Suppressor macrophage treated with lipopolysaccharide for 4 hours (primary cell): Measurements from ENCODE around the gene DNAJB6.
A peak's percentile ranks its signal among the peaks of the same experiment; 100 is the strongest.

Source experiments
- DNase-seq: peaks from one replicate; pipeline ENCODE4 v3.0.0-alpha.2; 2020

DNAJB6 gene

GRCh38 chr7:157336383-157337315, at the start of gene DNAJB6:
DNAJB6 (plus strand) TSS chr7:157337004; CDS start chr7:157358573, 21,569 bp downstream.
- DNase-seq, result peak; percentile 98

GRCh38 chr7:157291404-157292080, 45.3 kb upstream of the DNAJB6 start:
- DNase-seq, result no peak

GRCh38 chr7:157292258-157292657, 44.5 kb upstream of the DNAJB6 start:
- DNase-seq, result no peak

GRCh38 chr7:157292770-157293412, 43.9 kb upstream of the DNAJB6 start:
- no peak for DNase-seq

GRCh38 chr7:157293413-157293788, 43.4 kb upstream of the DNAJB6 start:
- DNase-seq, result no peak

GRCh38 chr7:157294773-157295172, 42.0 kb upstream of the DNAJB6 start:
- DNase-seq, result no peak

- no peak for DNase-seq
These were observed 41.5 kb upstream of the DNAJB6 start for GRCh38 chr7:157295338-157295737.

GRCh38 chr7:157297185-157297584, 39.6 kb upstream of the DNAJB6 start:
- peak; percentile 14 for DNase-seq

GRCh38 chr7:157299317-157299612, 37.5 kb upstream of the DNAJB6 start:
- DNase-seq, result no peak

- DNase-seq, result peak; percentile 59
These were observed 37.0 kb upstream of the DNAJB6 start for GRCh38 chr7:157299613-157300368.

GRCh38 chr7:157300369-157300825, 36.4 kb upstream of the DNAJB6 start:
- no peak for DNase-seq

- DNase-seq, result no peak
These were observed 35.1 kb upstream of the DNAJB6 start for GRCh38 chr7:157301610-157302120.

- DNase-seq, result no peak
These were observed 29.7 kb upstream of the DNAJB6 start for GRCh38 chr7:157306846-157307838.

- DNase-seq, result no peak
These were observed 26.7 kb upstream of the DNAJB6 start for GRCh38 chr7:157309988-157310668.

GRCh38 chr7:157310676-157311185, 26.1 kb upstream of the DNAJB6 start:
- no peak for DNase-seq

GRCh38 chr7:157312941-157313340, 23.9 kb upstream of the DNAJB6 start:
- peak; percentile 36 for DNase-seq

GRCh38 chr7:157313645-157314044, 23.2 kb upstream of the DNAJB6 start:
- DNase-seq, result no peak

GRCh38 chr7:157318015-157318706, 18.6 kb upstream of the DNAJB6 start:
- DNase-seq, result peak; percentile 93

- DNase-seq, result peak; percentile 45
These were observed 16.2 kb upstream of the DNAJB6 start for GRCh38 chr7:157320608-157320980.

- no peak for DNase-seq
These were observed 13.4 kb upstream of the DNAJB6 start for GRCh38 chr7:157323401-157323800.
